Activated T-helper 17 cell treated with anti-CD3 and anti-CD28 coated beads, Interleukin-2, amount 50 U/mL, for 72 hours (primary cell): ENCODE results near the gene EFEMP1. TPM values are rescaled to one million over a fixed set of nuclear protein-coding genes. Genes with fewer than 3 reads are reported as not detected.

Experiments
- ATAC-seq: fragments of 150-1000 bp; cut with Tn5 transposase; replicated peaks from 2 replicates; pipeline ENCODE4 v1.10.0; 2021; ENCODE audit warnings: mild to moderate bottlenecking, moderate library complexity
- H3K27ac Mint-ChIP-seq: one replicate; pipeline ENCODE4 v1.8.0; 2022; ENCODE audit warnings: mixed read lengths
- H3K27me3 Mint-ChIP-seq: one replicate; pipeline ENCODE4 v1.8.0; 2022; ENCODE audit warnings: mixed read lengths
- H3K36me3 Mint-ChIP-seq: one replicate; pipeline ENCODE4 v1.8.0; 2022; ENCODE audit warnings: low read depth, mild to moderate bottlenecking, mixed read lengths
- H3K4me1 Mint-ChIP-seq: one replicate; pipeline ENCODE4 v1.8.0; 2022; ENCODE audit warnings: mixed read lengths
- H3K4me3 Mint-ChIP-seq: one replicate; pipeline ENCODE4 v1.8.0; 2022; ENCODE audit warnings: mild to moderate bottlenecking, mixed read lengths
- H3K9me3 Mint-ChIP-seq: one replicate; pipeline ENCODE4 v1.8.0; 2022; ENCODE audit warnings: mixed read lengths
- total RNA-seq, 2 donors: library from RNA; stranded (reverse); gene quantifications; one replicate each; pipeline ENCODE4 v1.2.3, GENCODE V29; 2022

The EFEMP1 gene
- total RNA-seq, 2 donors from 2014 or later: not detected

DNA sequence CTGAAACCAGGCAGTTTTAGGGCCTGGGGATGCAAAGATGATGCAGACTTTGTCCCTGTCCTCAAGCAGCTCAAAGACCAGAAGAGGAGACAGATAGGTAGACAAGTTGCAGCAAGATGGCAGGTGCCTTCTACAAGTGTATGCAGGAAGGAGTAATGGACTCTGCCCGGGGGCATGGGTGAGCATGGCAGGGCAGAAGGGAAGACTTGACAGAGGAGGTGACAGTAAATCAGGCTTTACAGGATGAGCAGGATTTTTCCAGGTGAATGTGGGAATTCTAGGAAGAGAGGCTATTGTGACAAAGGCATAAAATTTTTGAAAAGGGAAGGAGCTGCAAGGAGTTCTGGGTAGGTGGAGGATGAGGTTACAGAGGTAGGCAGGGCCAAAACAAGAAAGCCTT is 4.7 kb downstream of the EFEMP1 start:
- Mint-ChIP-seq H3K4me1 (no peaks in the 10 kb centered on the region), H3K4me3 (no peak overlapping the region), H3K27ac (no peak overlapping the region), H3K9me3 (peaks cover 3% of the 10 kb centered on the region), H3K27me3 (peaks cover 17% of the 10 kb centered on the region), H3K36me3 (no peaks in the 10 kb centered on the region)
- no peak for ATAC-seq

DNA sequence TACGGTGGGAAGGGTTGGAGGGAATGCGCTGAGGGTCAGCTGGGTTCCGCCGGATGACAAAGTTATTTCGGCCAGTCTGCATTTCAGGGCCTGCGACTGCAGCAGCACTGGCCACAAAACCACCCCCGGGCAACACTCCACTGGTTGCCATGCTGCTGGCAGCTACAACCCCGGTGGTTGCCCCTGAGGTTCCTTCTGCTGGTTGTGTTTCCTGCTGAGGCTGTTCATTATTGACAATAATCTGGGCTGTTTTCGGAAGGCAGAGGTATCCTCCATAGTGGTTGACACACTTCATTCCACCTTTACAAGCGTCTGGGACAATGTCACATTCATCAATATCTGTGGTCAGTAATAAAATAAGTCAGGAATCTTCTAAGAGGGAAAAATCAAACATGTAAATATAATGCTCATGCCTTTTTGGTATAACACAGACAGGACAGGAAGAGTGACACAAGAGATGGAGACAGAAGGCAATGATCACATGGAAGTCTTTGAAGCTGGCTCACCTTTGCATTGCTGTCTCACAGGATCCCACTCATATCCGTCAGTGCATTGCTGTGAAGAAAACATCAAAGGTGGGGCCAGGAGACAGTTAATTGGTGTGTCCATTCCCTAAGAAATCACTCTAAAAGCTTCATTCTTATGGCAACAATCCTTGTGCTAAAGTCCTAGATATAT is 5.7 kb downstream of the EFEMP1 start:
- Mint-ChIP-seq H3K9me3 (peaks cover 3% of the 10 kb centered on the region), H3K4me1 (no peaks in the 10 kb centered on the region), H3K27ac (no peak overlapping the region), H3K36me3 (no peaks in the 10 kb centered on the region), H3K4me3 (no peak overlapping the region), H3K27me3 (peaks cover 14% of the 10 kb centered on the region)
- ATAC-seq: no peak

DNA sequence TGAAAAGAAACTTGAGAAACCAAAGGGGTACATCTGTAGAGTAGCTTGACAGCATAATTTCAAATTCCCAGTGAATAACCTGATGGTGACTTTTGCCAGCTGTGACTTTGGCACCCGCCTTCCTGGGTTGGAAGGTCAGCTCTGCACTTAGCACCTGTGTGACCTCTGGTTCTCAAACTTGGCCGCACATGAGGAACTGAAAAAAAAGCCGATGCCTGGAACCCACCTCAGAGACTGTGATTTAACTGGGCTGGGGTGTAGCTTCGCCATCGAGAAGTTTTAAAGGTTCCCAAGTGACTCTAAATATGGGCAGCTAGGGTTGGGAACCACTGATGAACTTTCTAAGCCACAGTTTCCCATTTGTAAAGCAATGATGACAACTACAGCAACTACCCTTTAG is 6.5 kb downstream of the EFEMP1 start:
- Mint-ChIP-seq H3K27me3 (peaks cover 7% of the 10 kb centered on the region), H3K9me3 (no peaks in the 10 kb centered on the region), H3K36me3 (no peaks in the 10 kb centered on the region), H3K4me1 (no peaks in the 10 kb centered on the region), H3K27ac (no peak overlapping the region), H3K4me3 (no peak overlapping the region)
- ATAC-seq: no peak

DNA sequence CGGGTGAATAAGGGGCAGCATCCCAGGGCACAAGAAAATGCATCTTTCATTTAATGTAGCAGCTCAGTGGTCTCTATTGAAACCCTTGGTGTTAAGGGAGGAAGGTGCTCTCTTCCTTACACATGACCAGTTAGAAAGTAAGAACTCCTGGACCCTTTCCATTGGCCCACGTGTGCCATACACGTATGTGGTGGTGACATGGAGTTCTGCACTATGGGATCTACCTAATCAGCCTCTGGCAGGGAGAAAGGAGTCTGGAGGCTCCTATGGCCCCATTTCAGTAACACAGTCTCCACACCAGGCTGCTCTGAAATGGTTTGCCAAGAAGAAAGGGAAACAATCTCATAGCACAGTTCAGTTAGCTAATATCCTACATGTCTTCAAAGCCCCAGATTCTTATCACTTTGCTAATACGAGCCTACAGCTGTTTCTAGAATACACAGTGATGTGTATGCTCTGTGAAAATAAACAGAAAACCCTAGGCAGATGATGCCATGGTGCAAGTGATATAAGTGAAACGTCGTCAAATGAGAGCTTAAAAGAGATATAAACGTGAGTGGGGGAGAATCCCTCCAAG is 7.0 kb downstream of the EFEMP1 start:
- ATAC-seq: no peak
- no peaks in the 10 kb centered on the region for H3K9me3 Mint-ChIP-seq
- H3K27ac Mint-ChIP-seq: no peak overlapping the region
- no peak overlapping the region for H3K4me3 Mint-ChIP-seq
- no peaks in the 10 kb centered on the region for H3K36me3 Mint-ChIP-seq
- peaks cover 6% of the 10 kb centered on the region for H3K27me3 Mint-ChIP-seq
- no peaks in the 10 kb centered on the region for H3K4me1 Mint-ChIP-seq

DNA sequence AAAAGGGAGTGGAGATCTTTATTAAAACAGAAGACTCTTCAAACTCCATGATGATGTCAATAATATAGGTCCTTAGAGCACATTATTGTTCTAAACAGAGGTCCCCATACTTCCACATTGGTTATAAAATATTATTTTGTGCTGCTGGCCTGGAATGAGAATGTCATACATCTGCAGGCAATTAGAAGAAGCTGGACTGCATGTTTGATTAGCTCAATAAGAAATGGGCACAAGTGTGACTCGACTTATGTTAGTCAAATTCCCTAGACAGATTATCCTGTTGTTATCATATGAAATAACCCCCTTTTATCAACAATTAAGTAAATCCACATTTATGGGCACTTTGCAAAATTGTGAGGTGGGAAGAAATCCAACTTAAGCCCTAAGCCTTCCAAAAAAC is 8.8 kb downstream of the EFEMP1 start:
- Mint-ChIP-seq H3K9me3 (no peaks in the 10 kb centered on the region), H3K4me3 (no peak overlapping the region), H3K36me3 (no peaks in the 10 kb centered on the region), H3K4me1 (no peaks in the 10 kb centered on the region), H3K27ac (no peak overlapping the region), H3K27me3 (peaks cover 2% of the 10 kb centered on the region)
- ATAC-seq: no peak

DNA sequence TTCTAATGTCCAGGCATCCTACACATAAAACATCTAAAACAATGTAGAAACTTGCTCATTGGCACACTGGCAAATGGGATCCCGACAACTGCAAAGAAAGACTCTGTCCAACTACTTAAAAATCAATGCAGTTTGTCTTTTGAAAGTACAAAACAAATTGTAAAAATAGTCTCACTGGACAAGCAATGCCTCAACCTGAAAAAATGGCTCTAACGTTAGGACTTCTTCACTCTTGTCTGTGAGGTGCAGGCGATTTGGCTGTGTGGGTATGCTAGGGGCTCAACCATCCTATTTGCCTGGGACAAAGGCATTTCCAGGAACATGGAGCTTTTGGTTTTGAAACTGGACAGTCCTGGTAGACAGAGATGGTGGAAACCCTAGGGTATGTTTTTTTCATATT is 10.7 kb downstream of the EFEMP1 start:
- no peak for ATAC-seq
- Mint-ChIP-seq H3K27me3 (peaks cover 7% of the 10 kb centered on the region), H3K36me3 (no peaks in the 10 kb centered on the region), H3K27ac (no peak overlapping the region), H3K4me3 (no peak overlapping the region), H3K4me1 (no peaks in the 10 kb centered on the region), H3K9me3 (peaks cover 3% of the 10 kb centered on the region)

DNA sequence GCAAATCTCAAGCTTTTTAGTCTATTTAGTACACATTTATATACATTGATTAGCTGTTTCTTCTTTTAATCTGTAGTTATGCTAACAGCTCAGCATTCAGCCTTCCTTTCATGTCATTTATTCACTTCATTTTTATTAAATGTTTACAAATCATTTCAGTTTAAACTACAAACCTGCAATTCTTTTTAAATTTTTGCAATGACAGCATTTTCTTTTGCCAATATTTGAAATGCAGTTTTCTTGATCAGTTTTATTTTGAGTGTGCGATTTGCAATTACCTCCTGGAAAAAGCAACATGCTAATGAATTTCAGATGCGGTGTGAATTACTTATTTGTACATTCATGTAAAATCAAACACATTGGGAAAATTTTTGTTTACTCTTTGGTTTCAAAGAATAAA is 13.5 kb downstream of the EFEMP1 start:
- peaks cover 9% of the 10 kb centered on the region for H3K27me3 Mint-ChIP-seq
- H3K36me3 Mint-ChIP-seq: no peaks in the 10 kb centered on the region
- H3K27ac Mint-ChIP-seq: no peak overlapping the region
- H3K9me3 Mint-ChIP-seq: peaks cover 3% of the 10 kb centered on the region
- no peak for ATAC-seq
- no peaks in the 10 kb centered on the region for H3K4me1 Mint-ChIP-seq
- H3K4me3 Mint-ChIP-seq: no peak overlapping the region

DNA sequence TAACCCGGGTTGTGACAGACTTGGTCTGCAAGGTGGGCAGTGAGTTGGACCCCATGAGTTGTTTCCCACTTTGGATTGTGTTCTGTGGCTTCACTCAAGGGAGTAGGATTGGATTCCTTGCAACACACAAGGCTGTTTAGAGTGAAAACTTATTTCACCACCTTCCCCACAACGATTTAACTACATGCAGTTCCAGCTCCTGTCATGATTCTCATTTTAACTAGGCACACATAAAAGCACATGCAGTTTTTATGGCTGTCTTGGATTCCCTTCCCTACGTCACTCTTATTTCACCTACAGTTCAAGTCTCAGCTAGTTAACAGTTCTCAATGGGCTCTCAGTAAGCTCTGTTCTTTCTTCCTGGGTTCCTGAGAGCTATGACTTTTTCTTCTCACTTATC is 15.9 kb downstream of the EFEMP1 start:
- no peak for ATAC-seq
- H3K27ac Mint-ChIP-seq: no peak overlapping the region
- H3K9me3 Mint-ChIP-seq: peaks cover 3% of the 10 kb centered on the region
- H3K4me3 Mint-ChIP-seq: no peak overlapping the region
- H3K36me3 Mint-ChIP-seq: no peaks in the 10 kb centered on the region
- H3K4me1 Mint-ChIP-seq: no peaks in the 10 kb centered on the region
- H3K27me3 Mint-ChIP-seq: peaks cover 9% of the 10 kb centered on the region

DNA sequence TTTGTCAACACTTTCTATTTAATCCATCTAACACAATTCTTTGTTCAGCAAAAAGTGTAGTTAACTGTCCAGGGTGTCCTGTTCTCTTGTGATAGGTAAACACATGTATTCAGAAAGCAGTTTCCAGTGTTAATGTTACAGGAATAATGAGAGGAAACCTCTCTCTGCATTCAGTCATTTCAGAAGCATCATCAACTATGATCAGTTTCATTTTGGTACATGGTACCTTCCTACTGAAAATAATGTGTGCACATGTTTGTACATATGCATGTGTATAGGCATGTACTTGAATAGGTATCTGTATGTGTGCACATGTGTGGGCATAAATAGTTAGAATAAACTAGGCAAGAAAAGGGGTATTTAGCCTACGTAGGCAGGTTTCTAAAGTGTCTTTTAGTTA is 16.6 kb downstream of the EFEMP1 start:
- no peaks in the 10 kb centered on the region for H3K4me1 Mint-ChIP-seq
- peaks cover 9% of the 10 kb centered on the region for H3K27me3 Mint-ChIP-seq
- H3K27ac Mint-ChIP-seq: no peak overlapping the region
- no peak overlapping the region for H3K4me3 Mint-ChIP-seq
- peaks cover 3% of the 10 kb centered on the region for H3K9me3 Mint-ChIP-seq
- H3K36me3 Mint-ChIP-seq: no peaks in the 10 kb centered on the region
- ATAC-seq: no peak

DNA sequence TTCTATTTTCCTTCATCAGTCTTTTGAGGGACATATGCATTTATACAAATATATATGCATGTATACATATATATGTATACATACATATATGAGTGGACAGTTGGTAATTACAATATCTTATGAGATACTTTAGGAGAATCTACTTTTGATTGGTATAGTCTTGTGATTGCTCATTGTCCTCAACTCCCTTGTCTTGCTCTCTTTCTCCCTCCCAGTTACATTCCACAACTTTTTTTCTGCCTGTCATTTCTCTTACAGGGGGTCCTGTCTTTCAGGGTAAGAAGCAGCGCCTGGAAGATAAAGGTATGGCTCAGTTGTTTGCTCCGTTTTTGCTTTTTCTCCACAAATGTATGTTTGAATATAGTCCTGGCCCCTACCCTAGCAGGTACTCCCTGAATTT is 19.9 kb downstream of the EFEMP1 start:
- H3K27me3 Mint-ChIP-seq: peaks cover 7% of the 10 kb centered on the region
- no peak overlapping the region for H3K4me3 Mint-ChIP-seq
- no peak overlapping the region for H3K27ac Mint-ChIP-seq
- H3K36me3 Mint-ChIP-seq: no peaks in the 10 kb centered on the region
- no peak for ATAC-seq
- H3K4me1 Mint-ChIP-seq: no peaks in the 10 kb centered on the region
- peaks cover 3% of the 10 kb centered on the region for H3K9me3 Mint-ChIP-seq

DNA sequence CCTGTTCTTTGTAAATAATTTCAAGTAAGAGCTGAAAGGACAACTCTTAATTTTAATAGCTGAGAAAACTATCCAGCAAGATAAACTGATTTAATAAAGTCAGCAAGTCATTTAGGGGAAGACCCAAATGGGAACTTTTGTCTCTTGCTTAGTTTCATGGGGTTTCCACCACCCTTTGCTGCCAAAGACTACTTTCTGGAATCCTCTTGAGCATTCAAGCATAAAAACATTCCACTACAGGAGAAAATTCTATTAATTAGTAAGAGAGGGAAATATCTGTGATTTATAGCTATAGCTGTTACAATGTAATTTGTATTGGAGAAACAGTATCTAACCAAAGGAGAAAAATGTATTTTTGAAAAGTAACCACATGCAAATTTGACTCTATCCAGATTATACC is 20.6 kb downstream of the EFEMP1 start:
- H3K36me3 Mint-ChIP-seq: no peaks in the 10 kb centered on the region
- peaks cover under 1% of the 10 kb centered on the region for H3K9me3 Mint-ChIP-seq
- peaks cover 3% of the 10 kb centered on the region for H3K27me3 Mint-ChIP-seq
- no peaks in the 10 kb centered on the region for H3K4me1 Mint-ChIP-seq
- ATAC-seq: no peak
- H3K4me3 Mint-ChIP-seq: no peak overlapping the region
- H3K27ac Mint-ChIP-seq: no peak overlapping the region

DNA sequence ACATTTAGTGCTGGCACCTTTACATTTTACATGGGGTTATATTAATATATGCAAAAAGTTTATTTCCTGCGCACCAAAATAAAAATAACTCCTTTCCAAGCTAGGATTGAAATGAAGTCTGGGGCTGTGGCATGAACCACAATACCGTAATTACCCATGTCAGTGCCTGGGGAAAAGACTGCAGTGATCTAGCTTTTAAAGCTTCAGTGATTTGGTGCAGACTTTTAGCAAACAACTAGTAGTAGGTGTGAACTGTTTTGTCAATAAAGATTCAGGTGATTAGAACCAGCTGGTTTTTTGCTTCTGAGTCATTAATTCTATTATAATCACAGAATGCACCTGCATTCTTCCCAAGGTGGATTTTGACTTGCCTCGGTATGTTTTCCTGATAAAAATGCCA is 21.2 kb downstream of the EFEMP1 start:
- no peaks in the 10 kb centered on the region for H3K27me3 Mint-ChIP-seq
- H3K9me3 Mint-ChIP-seq: no peaks in the 10 kb centered on the region
- no peaks in the 10 kb centered on the region for H3K4me1 Mint-ChIP-seq
- H3K36me3 Mint-ChIP-seq: no peaks in the 10 kb centered on the region
- no peak overlapping the region for H3K27ac Mint-ChIP-seq
- ATAC-seq: no peak
- H3K4me3 Mint-ChIP-seq: no peak overlapping the region

DNA sequence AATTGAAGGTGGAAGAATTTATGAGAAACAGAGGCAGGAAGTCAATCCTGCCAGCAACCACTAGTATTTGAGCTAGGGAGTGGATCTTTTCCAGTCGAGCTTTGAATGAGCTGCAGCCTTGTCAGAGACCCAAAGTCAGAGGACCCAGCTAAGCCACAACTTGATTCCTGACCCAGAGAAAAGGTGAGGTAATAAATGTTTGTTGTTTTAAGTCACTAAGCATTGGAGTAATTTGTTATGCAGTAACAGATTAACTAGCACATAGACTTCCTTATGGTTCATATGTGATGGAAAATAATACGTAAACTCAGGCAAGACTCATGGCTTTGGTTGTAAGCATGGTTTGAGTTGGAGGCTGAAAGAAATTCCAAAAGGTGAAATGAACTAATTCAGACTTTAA is 21.6 kb downstream of the EFEMP1 start:
- Mint-ChIP-seq H3K27ac (no peak overlapping the region), H3K36me3 (no peaks in the 10 kb centered on the region), H3K4me3 (no peak overlapping the region), H3K4me1 (no peaks in the 10 kb centered on the region), H3K27me3 (no peaks in the 10 kb centered on the region), H3K9me3 (no peaks in the 10 kb centered on the region)
- no peak for ATAC-seq

DNA sequence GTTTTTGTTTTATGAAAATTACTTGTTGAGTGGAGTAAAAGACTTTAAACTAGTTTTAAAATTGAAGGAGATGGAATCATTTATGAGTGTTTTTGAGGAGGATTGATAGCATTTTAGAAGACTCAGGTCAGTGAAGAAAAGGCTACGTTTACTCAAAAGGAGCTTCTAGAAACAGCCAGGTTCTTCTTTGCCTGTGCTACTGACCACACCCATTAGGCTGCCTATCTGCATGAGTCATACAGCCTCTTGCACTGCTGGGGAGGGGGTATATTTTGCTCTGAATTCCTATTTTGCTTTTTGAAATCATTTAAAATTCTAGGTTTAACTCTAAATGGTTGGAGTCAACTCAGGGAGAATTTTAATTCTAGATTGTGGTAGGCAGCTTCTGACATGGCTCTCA is 22.3 kb downstream of the EFEMP1 start:
- Mint-ChIP-seq H3K4me3 (no peak overlapping the region), H3K27me3 (no peaks in the 10 kb centered on the region), H3K9me3 (no peaks in the 10 kb centered on the region)

DNA sequence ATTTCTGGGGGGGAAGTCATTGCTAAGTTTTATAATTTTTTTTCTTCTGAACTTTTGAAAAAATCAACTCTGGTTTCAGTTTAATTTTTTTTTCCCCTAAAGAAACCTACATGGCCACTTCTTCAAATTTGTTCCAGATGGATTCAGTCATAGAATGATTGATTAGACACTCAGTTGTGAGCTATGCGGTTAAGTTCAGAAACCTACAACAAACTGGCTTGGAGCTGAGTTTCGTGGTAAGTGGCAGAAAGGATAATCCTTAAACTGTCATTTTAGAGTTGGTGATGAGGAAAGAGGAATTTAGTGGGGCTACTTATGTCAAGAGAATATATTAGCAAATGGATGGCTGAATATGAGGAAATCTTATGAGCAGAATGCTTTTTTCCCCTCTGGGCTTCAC is 23.7 kb downstream of the EFEMP1 start:
- no peak overlapping the region for H3K27ac Mint-ChIP-seq
- no peaks in the 10 kb centered on the region for H3K9me3 Mint-ChIP-seq
- no peaks in the 10 kb centered on the region for H3K4me1 Mint-ChIP-seq
- no peak overlapping the region for H3K4me3 Mint-ChIP-seq
- H3K36me3 Mint-ChIP-seq: no peaks in the 10 kb centered on the region
- H3K27me3 Mint-ChIP-seq: no peaks in the 10 kb centered on the region
- ATAC-seq: no peak

More for the DNA sequence above, 22.3 kb downstream of the EFEMP1 start:
- ATAC-seq: no peak
- Mint-ChIP-seq H3K27ac (no peak overlapping the region), H3K36me3 (no peaks in the 10 kb centered on the region), H3K4me1 (no peaks in the 10 kb centered on the region)
